ENCODE results near the gene RAD50. TPM values are rescaled to one million over a fixed set of nuclear protein-coding genes. Genes with fewer than 3 reads are reported as not detected.

The RAD50 gene
- total RNA-seq, 2 donors from 2014 or later: 28.4 to 32.7 TPM

DNA sequence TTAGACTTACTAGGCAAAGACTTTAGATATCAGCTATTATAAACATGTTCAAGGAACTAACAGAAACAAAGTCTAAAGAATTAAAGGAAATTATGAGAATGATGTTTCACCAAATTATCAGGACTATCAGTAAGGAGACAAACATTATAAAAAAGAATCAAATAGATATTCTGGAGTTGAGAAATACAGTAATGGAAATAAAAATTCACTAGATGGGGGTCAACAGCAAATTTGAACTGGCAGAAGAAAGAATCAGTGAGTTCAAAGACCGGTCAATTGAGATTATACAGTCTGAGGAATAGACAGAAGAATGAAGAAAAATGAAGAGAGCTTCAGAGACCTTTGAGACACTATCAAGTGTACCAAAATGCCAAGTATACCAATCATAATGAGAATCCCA is 91.6 kb downstream of the RAD50 start:
- ATAC-seq (ENCODE audit: insufficient number of reproducible peaks, low FRiP score, low read depth): no peak
- H3K27ac ChIP-seq: no peak overlapping the region
- H3K27me3 ChIP-seq (replicated peaks; ENCODE audit: insufficient read depth): no peaks in the 10 kb centered on the region
- peaks cover 5% of the 10 kb centered on the region for H3K9me3 ChIP-seq
- no peaks in the 10 kb centered on the region for H3K4me1 ChIP-seq (ENCODE audit: control insufficient read depth in 1 of 2, low read depth in 2 of 2)
- H3K4me3 ChIP-seq: no peak overlapping the region
- TF ChIP-seq, protein P1, sequence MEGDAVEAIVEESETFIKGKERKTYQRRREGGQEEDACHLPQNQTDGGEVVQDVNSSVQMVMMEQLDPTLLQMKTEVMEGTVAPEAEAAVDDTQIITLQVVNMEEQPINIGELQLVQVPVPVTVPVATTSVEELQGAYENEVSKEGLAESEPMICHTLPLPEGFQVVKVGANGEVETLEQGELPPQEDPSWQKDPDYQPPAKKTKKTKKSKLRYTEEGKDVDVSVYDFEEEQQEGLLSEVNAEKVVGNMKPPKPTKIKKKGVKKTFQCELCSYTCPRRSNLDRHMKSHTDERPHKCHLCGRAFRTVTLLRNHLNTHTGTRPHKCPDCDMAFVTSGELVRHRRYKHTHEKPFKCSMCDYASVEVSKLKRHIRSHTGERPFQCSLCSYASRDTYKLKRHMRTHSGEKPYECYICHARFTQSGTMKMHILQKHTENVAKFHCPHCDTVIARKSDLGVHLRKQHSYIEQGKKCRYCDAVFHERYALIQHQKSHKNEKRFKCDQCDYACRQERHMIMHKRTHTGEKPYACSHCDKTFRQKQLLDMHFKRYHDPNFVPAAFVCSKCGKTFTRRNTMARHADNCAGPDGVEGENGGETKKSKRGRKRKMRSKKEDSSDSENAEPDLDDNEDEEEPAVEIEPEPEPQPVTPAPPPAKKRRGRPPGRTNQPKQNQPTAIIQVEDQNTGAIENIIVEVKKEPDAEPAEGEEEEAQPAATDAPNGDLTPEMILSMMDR (IDR thresholded peaks at IDR 0.05): no peak
- DNase-seq (ENCODE audit: low spot score): no peak
- no peaks in the 10 kb centered on the region for H3K36me3 ChIP-seq

DNA sequence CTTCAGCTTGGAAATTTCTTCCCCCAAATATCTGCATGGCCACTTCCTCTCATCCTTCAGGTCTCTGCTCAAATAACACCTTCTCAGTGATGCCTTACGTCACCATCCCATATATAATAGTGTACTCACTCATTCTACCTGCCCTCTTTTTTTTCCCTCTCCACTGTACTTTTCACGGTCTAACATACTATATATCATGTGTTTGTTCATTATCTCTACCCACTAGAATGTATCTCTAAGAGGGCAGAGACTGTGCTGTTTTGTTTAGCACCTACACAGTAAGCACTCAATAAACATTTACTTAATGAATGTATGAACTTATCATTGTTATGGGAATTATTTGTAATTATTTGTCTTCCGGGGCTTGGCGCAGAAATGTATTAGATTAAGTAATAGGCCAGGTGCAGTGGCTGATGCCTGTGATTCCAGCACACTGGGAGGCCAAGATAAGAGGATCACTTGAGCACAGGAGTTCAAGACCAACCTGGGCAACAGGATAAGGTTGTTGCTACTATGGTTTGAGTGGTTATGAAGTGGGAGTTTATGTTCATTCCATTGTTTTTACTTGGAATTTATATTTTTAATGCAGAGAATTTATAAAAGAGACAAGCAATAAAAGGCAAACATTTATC is 95.2 kb downstream of the RAD50 start:
- DNase-seq (ENCODE audit: low spot score) (no peak), ATAC-seq (ENCODE audit: insufficient number of reproducible peaks, low FRiP score, low read depth) (no peak)
- Histone ChIP-seq H3K27me3 (replicated peaks; ENCODE audit: insufficient read depth) (no peaks in the 10 kb centered on the region), H3K4me1 (ENCODE audit: control insufficient read depth in 1 of 2, low read depth in 2 of 2) (peaks cover 3 to 14% of the 10 kb centered on the region in 2 donors), H3K27ac (no peak overlapping the region), H3K9me3 (peaks cover 5% of the 10 kb centered on the region), H3K36me3 (no peaks in the 10 kb centered on the region), H3K4me3 (no peak overlapping the region)
- TF ChIP-seq, protein P1 (IDR thresholded peaks at IDR 0.05): no peak

DNA sequence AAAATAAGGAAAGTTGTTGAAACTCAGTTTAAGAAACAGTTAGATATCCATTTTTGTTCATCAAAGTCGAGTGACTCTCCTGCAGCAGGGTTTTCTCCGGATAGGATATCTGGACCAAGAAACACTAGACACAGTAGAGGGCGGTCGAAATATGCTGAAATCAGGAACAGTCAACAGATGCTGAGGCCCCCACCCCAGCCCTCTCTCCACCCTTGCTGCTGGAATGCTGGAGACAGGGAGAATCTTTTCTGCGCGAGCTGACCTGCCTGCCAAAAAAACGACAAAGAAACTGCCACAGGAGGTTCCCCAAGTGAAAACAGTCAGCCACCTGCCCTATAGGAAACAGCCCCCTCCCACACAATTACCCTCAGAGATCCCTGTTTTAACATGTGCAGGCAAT is 96.9 kb downstream of the RAD50 start:
- H3K4me1 ChIP-seq (ENCODE audit: control insufficient read depth in 1 of 2, low read depth in 2 of 2): peaks cover 3 to 14% of the 10 kb centered on the region in 2 donors
- no peak overlapping the region for H3K27ac ChIP-seq
- no peak overlapping the region for H3K4me3 ChIP-seq
- DNase-seq (ENCODE audit: low spot score) (no peak), ATAC-seq (ENCODE audit: insufficient number of reproducible peaks, low FRiP score, low read depth) (no peak)
- TF ChIP-seq, protein P1 (IDR thresholded peaks at IDR 0.05): no peak
- H3K27me3 ChIP-seq (replicated peaks; ENCODE audit: insufficient read depth): no peaks in the 10 kb centered on the region
- H3K9me3 ChIP-seq: no peaks in the 10 kb centered on the region
- H3K36me3 ChIP-seq: no peaks in the 10 kb centered on the region

DNA sequence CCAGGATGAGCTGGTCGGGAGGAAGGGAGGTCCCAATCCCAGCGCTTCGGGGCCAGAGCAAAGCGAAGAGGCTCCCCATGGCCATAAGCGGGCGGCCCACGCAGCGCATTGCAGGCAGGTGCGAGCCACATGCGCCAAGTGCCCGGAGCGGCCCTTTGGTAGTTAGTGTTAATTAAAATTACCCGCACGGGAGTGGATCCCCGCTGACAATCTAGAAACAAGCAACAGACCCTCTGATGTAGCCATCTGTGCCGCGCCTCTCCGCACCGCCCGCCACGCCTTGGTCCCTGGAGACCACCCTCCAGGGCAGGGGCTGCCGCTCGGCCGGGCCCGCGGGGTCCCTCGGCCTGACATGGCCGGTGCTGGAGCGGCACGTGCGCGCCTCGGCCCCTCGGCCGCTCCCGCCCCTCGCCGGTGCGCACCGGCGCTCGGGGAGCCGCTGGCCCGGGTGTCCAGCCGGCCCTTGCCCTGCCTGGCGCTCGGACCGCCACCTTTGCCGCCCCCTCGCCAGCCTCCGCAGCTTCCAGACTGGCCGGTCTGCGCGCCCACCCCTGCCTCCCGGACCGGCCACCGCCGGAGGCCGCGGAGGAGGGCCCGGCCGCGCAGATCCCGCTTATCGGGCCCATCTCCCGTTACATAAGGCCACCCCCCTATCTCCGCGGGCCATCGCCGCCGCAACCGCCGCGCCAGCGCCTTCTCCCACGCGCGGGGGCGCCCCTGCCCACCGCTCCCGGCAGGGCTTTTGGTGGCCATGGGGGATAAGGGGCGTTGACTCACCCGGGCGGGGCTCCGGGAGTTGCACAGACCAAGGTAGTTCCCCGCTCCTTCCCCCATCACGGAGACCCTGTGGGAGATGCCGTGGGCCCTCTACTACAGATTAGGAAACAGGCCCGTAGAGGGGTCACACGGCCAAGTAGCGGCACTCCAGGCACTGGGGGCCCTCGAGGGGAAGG is 99.3 kb downstream of the RAD50 start:
- H3K27me3 ChIP-seq (replicated peaks; ENCODE audit: insufficient read depth): no peaks in the 10 kb centered on the region
- H3K27ac ChIP-seq: no peak overlapping the region
- H3K36me3 ChIP-seq: no peaks in the 10 kb centered on the region
- no peaks in the 10 kb centered on the region for H3K9me3 ChIP-seq
- peak overlapping the region; percentile 68 for H3K4me3 ChIP-seq
- ATAC-seq (ENCODE audit: insufficient number of reproducible peaks, low FRiP score, low read depth) (no peak), DNase-seq (ENCODE audit: low spot score) (no peak)
- TF ChIP-seq, protein P1 (IDR thresholded peaks at IDR 0.05): peak; percentile 24
- peaks cover 3 to 14% of the 10 kb centered on the region in 2 donors for H3K4me1 ChIP-seq (ENCODE audit: control insufficient read depth in 1 of 2, low read depth in 2 of 2)

DNA sequence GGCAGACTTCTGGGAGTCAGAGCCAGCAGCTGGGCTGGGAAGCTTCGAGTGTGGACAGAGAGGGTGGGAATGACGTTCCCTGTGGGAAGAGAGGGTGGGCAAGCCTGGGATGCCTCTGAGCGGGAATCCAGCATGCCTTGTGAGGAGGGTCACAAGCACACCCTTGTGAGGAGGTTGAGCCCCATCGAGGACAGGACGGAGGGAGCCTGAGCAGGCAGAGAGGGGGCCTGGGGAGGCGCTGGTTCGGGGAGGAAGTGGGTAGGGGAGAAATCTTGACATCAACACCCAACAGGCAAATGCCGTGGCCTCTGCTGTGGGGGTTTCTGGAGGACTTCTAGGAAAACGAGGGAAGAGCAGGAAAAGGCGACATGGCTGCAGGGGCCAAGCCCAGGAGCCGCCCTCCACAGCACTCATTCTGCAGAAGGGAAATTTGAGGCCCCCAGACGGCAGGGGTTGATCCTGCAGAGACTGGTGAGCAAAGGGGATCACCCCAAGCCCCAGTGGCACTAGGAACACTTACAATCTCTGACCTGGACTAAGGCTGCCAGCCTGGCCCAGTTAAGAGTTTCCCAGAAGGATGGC is 100.1 kb downstream of the RAD50 start:
- no peaks in the 10 kb centered on the region for H3K36me3 ChIP-seq
- H3K27me3 ChIP-seq (replicated peaks; ENCODE audit: insufficient read depth): no peaks in the 10 kb centered on the region
- H3K27ac ChIP-seq: no peak overlapping the region
- TF ChIP-seq, protein P1 (IDR thresholded peaks at IDR 0.05): no peak
- peaks cover 3 to 14% of the 10 kb centered on the region in 2 donors for H3K4me1 ChIP-seq (ENCODE audit: control insufficient read depth in 1 of 2, low read depth in 2 of 2)
- ATAC-seq (ENCODE audit: insufficient number of reproducible peaks, low FRiP score, low read depth) (no peak), DNase-seq (ENCODE audit: low spot score) (no peak)
- peak overlapping the region; percentile 68 for H3K4me3 ChIP-seq
- H3K9me3 ChIP-seq: no peaks in the 10 kb centered on the region
